Transverse colon (tissue), 3 donors: ENCODE results near the gene GRM8.

Source experiments
- POLR2A ChIP-seq: fragments of 450-650 bp; IDR thresholded peaks from one replicate; pipeline ENCODE4 v1.6.1; 2016; ENCODE audit warnings: antibody characterized with exemption, mild to moderate bottlenecking, moderate library complexity
- TF ChIP-seq, protein P1 (sequence below), 5 experiments: fragments of 200-600 bp in 3 of 5; fragments of 450-650 bp in 2 of 5; sonication (generic) in 3 of 5; IDR thresholded peaks; 1 replicate in 2 of 5; 2 replicates in 3 of 5; pipeline ENCODE4 v1.5.1; 2016 to 2017; ENCODE audit warnings: antibody characterized with exemption in 5 of 5, inconsistent platforms in 3 of 5, mild to moderate bottlenecking in 2 of 5, moderate library complexity in 1 of 5

GRCh38 chr7:127029823-127030222 lies 222.9 kb downstream of the GRM8 start:
- TF ChIP-seq, protein P1, sequence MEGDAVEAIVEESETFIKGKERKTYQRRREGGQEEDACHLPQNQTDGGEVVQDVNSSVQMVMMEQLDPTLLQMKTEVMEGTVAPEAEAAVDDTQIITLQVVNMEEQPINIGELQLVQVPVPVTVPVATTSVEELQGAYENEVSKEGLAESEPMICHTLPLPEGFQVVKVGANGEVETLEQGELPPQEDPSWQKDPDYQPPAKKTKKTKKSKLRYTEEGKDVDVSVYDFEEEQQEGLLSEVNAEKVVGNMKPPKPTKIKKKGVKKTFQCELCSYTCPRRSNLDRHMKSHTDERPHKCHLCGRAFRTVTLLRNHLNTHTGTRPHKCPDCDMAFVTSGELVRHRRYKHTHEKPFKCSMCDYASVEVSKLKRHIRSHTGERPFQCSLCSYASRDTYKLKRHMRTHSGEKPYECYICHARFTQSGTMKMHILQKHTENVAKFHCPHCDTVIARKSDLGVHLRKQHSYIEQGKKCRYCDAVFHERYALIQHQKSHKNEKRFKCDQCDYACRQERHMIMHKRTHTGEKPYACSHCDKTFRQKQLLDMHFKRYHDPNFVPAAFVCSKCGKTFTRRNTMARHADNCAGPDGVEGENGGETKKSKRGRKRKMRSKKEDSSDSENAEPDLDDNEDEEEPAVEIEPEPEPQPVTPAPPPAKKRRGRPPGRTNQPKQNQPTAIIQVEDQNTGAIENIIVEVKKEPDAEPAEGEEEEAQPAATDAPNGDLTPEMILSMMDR (IDR thresholded peaks at IDR 0.05), result no peak
- no peak for TF ChIP-seq POLR2A
